ENCODE measurements around the gene VEZF1.

The VEZF1 gene, protein sequence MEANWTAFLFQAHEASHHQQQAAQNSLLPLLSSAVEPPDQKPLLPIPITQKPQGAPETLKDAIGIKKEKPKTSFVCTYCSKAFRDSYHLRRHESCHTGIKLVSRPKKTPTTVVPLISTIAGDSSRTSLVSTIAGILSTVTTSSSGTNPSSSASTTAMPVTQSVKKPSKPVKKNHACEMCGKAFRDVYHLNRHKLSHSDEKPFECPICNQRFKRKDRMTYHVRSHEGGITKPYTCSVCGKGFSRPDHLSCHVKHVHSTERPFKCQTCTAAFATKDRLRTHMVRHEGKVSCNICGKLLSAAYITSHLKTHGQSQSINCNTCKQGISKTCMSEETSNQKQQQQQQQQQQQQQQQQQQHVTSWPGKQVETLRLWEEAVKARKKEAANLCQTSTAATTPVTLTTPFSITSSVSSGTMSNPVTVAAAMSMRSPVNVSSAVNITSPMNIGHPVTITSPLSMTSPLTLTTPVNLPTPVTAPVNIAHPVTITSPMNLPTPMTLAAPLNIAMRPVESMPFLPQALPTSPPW

DNA sequence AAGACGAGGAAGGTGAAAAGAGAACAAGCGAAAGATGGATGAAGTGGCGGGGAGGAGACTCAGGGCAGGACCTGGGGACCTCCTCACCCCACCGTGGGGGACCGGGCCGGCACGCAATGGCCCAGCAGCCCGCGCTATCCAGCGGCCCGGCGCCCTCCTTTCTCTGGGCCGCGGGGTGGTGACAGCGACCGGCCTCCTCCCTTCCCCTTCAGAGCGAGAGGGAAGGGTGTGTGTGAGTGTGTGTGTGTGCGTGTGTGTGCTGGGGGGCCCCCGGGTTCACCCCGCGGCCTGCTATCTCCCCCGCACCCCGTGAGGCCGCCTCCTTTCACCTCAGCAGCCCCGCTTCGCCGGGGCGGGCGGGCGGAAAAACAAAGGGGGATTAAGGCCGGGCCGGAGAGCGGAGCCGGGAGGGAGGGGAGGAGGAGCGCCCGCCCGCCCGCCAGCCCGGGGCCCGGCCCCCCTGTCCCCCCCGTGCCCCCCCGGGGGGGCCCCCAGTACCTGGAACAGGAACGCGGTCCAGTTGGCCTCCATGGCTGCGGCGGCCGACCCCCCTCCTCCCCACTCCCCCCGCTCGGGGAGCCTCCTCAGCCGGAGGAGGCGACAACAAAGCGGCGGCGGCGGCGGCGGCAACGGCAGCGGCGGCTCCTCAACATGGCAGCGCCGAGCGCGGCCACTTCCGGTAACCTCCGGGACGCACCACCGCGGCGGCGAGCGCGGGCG, at the start of gene VEZF1:
Gene VEZF1 (minus strand): TSS at position 674 of the 720 bp plus-strand sequence. CDS start 143 bp downstream, at position 531.
- in situ Hi-C loops (cut with MboI; ENCODE audit: low sequenced_read_pairs) = no loop called here

DNA sequence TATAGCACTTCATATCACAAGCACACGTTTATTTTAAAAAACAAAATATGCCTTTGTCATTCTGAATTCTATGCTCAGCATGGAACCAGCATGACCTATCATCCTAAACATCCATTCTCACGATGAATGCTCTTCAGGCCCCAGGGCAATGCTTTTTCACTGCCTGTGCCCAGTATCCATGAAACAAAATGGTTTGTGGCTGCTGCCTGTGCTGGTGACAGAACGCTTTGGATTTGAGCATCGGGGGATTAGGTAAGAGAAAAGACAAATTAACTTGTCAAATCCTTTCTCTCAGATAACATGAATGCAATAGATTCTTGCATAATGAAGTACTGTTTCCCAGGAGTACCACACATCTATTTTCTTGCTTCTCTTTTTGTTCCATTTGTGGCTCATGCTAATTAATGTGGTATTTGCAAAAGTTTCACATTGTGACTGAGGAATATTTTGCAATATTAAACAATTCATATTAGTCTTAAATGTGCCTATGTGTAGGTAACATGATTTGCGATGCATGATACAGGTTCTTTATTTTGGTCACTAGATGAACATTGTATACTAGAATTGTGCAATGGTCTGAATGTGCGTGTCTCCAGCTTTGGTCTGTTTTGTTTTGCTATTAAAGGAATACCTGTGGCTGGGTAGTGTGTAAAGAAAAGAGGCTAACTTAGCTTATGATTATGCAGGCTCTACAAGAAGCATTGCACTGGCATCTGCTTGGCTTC, 44.8 kb upstream of the VEZF1 start:
- in situ Hi-C loops (cut with MboI; ENCODE audit: low sequenced_read_pairs) = no loop called here

DNA sequence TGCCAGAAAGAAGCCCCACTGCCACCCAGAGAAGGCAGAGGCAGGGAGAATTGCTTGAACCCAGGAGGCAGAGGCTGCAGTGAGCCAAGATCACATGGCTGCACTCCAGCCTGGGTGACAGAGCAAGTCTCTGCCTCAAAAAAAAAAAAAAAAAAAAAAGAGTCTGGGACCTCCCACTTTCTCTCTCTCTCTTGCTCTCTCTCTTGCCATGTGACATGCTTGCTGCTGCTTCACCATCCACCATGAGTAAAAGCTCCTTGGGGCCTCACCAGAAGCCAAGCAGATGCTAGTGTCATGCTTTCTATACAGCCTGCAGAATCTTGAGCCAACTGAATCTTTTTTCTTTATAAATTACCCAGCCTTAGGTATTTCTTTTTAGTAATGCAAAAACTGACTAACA, 40.5 kb upstream of the VEZF1 start:
- in situ Hi-C loops (cut with MboI; ENCODE audit: low sequenced_read_pairs) = no loop called here

DNA sequence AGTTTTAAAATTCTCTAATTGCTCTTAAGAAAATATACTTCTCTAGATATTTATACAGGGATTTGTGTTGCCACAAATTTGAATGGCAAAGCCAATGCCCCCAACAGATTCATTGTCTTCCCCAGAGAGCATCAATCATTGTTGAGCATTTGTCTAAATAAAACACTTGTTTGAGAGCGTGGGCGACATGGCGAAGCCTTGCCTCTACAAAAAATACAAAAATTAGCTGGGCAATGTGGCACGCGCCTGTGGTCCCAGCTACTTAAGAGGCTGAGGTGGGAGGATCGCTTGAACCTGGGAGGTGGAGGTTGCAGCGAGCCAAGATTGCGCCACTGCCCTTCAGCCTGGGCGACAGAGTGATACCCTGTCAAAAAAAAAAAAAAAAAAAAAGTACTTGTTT, 32.3 kb upstream of the VEZF1 start:
- in situ Hi-C loops (cut with MboI; ENCODE audit: low sequenced_read_pairs) = no loop called here

DNA sequence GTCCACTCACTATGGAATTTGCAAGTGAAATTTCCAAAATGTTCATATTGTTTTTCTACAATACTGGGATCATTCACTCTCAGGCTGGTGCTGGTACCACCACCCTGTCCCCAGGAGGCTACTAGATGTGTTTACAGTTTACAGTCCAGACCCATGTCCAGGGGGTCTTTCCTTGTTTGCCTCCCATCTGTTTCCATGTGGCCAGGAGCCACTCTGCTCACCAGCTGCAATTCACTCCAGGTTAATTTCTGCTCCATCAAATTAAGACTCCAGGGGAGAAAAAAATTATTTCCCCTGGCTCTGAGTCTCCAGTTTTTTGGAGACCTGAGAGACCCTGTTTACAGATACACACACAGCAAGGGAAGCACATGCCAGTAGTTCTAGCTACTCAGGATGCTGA, 31.5 kb upstream of the VEZF1 start:
- in situ Hi-C loops (cut with MboI; ENCODE audit: low sequenced_read_pairs) = no loop called here

DNA sequence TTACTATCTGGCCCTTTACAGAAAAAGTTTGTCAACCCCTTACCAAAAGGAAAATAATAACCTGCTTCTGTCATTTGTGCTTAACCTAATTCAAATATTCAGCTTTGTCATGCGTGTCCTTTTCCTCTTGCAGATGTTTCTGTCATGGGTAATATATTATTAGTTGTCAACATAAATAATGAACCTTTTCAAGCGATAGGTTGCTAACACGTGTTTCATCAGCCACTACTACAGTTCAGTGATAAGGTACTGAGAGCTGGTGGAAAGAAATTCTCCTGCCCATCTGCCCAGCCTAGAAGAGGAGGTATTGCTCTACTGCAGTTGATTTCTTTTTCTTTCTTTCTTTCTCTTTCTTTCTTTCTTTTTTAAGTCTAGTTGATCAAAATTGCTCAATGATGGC, 31.0 kb upstream of the VEZF1 start:
- in situ Hi-C loops (cut with MboI; ENCODE audit: low sequenced_read_pairs) = no loop called here

DNA sequence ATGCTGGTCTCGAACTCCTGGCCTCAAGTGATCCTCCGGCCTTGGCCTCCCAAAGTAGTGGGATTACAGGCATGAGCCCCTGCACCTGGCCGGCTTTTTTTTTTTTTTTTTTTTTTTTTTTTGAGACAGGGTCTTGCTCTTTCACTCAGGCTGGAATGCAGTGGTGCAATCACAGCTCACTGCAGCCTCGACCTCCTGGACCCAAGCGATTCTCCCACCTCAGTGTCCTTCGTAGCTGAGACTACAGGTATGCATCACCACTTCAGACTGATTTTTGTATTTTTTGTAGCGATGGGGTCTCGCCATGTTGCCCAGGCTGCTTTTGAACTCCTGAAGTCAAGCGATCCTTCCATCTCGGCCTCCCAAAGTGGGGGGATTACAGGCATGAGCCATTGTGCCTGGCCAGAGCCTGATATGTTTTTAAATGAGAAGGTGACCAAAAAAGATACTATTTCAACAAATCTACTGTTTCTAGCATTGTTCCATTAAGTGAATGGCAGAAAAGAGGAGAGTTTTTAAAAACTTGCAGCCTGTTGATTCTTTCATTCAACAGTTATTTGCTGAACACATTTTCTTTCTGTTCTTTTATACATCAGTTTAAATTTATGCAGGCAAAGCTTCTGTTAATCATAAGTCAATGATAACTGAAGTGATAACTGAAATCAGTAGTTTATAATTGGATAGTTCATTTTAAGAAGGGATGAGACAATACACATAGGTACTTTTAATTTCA, 22.2 kb upstream of the VEZF1 start:
- in situ Hi-C loops (cut with MboI; ENCODE audit: low sequenced_read_pairs) = no loop called here

DNA sequence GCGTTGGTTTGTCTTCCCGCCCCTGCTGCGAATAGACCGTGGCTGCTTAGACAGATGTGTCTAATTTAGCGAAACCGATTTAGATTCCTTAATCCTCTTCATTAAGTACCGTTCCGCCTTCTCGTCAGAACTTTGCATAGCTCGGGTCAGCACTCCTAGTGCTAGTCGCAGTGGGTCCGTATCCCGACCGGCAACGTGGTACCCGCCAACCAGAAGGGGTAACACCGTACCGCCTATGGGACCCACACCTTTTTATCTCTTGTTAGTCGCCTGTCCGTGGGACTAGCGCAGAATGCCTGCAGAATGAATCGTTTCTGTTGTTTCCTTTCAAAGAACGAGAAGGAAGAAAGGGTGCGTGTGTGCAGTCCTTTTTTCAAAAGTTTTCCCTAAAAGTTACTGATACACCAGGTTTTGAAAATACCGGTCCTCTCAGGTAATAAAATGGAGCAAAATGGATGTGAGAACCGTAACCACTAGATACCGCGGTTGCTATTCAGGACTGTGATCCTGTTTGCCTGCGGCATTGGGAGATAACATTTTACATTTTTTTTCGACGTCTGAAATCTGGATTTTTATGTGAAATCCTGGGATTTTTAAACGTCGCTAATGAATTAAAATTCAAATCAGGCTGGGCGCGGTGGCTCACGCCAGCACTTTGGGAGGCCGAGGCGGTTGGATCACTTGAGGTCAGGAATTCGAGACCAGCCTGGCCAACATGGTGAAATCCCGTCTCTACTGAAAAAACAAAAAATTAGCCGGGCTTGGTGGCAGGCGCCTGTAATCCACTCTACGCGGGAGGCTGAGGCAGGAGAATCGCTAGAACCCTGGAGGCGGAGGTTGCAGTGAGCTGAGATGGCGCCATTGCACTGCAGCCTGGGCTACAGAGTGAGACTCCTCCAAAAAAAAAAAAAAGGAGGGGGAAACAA, 20.0 kb upstream of the VEZF1 start:
- in situ Hi-C loops (cut with MboI; ENCODE audit: low sequenced_read_pairs) = loop anchor here (10.0 kb wide), 1 partner anchor 153 kb away; the partner anchor contains the start of gene MRPS23

DNA sequence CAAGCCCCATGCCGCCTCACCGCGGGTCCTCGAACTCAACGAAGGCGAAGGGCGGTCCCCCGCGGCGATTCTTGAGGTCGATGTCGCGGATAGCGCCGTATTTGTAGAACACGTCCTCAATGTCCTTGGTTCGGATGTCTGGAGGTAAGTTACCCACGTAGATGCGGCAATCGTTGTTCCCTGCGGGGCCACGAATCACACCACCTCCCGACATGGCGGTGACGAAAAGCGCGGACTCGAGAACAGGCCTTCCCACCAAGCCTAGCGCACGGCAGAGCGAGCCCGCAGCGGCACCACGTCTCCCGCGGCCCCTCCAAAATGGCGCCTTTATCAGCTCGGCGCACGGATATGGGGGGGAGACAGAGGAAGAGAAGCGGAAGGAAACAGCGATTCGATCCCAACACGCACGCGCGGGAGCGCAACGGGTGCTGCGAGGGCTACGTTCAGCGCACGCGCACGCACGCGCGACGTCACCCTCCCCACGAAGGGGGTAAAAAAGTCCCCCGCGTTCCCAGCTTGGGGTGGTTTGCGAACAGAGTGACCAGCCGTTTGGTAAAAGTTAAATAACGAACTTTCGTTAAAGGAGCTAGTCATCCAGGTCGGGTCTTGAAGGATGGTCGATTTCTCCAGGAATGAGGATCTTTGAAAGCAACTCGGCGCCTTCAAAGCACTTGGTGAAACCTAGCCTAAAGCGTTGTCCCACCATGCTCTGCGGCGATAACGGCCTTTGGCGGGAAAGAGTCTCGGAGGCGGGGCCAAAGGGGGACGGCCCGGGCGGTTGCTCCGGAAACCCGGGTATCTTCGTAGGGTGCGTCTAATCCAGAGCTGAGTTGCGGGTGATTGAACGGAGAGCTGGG, 19.1 kb upstream of the VEZF1 start, which contains the start of gene SRSF1:
Gene SRSF1 (minus strand): TSS at position 323 of the 857 bp plus-strand sequence. CDS start 109 bp downstream, at position 214.
- in situ Hi-C loops (cut with MboI; ENCODE audit: low sequenced_read_pairs) = loop anchor here (10.0 kb wide), 1 partner anchor 152 kb away; the partner anchor contains the start of gene MRPS23

DNA sequence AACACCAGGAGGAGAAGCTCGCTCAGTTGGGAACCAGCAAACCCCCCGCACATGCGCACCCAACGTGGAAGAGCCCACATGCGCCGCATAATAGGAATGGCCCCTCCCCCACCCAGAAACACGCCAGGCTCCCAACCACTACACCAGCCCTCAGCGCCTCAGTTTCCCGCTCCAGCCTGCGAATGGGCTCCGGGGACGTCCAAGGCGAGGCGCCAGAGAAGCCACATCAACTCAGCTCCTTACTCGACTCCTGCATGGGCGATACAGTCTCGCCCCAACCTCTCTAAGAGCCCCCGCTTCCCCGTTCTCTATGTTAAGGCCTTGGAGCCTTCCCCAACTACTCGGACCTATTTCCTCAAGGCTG, 18.5 kb upstream of the VEZF1 start:
- in situ Hi-C loops (cut with MboI; ENCODE audit: low sequenced_read_pairs) = loop anchor here (10.0 kb wide), 1 partner anchor 152 kb away; the partner anchor contains the start of gene MRPS23

DNA sequence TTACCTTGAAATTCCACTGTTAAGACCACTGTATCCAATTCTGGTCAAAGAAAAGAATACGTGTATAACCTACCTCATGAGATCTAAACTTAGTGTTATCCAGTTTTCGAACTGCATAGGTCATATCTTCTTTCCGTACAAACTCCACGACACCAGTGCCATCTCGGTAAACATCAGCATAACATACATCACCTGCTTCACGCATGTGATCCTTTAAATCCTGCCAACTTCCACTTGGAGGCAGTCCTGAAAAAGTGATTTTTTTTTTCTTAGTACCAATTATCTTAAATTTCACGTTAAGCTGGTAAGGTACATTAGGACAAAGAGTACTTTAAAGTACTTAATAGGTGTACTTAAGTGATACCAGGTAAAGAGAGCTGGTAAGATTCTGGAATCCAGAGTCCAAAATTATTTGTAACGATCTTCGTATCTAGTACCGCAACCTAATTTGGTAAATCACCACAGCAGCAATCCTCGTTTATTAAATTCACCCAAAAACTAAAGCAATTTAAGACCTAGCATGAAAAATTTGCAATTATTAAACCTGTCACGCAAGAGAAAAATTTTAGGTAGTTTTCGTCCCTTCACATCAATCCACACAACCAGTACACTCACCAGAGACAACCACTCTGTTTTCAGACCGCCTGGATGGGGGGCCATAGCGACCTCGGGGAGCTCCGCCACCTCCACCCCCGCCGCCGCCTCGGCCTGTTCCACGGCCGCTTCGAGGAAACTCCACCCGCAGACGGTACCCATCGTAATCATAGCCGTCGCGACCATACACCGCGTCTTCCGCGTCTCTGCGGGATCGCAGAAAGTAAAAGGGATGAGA, 17.9 kb upstream of the VEZF1 start:
- in situ Hi-C loops (cut with MboI; ENCODE audit: low sequenced_read_pairs) = loop anchor here (10.0 kb wide), 1 partner anchor 151 kb away; the partner anchor contains the start of gene MRPS23

DNA sequence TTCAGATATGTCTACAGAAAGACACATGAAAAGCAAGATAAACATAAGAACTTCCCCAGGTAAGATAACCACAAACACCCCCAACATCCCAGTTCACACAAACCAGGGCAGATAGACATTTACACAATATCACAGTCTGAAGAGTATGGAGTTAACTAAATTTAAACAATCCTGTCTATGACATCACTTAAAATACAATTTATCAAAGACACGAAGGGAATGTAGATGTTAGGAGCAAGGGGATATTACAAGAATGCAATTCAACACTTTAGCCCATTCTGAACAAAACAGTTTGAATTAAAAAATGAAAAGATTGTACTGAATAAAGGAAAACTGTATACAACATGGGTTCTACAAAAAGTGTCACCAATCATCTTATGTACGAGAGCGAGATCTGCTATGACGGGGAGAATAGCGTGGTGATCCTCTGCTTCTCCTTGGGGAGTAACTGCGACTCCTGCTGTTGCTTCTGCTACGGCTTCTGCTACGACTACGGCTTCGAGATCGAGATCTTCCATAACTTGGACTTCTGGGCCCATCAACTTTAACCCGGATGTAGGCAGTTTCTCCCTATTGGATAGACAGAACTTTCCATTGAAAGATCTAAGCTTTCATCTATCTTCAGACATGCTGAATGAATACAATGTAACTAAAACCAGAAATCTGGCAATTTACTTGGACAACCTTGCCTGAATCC, 17.1 kb upstream of the VEZF1 start:
- in situ Hi-C loops (cut with MboI; ENCODE audit: low sequenced_read_pairs) = loop anchor here (10.0 kb wide), 1 partner anchor 150 kb away; the partner anchor contains the start of gene MRPS23

DNA sequence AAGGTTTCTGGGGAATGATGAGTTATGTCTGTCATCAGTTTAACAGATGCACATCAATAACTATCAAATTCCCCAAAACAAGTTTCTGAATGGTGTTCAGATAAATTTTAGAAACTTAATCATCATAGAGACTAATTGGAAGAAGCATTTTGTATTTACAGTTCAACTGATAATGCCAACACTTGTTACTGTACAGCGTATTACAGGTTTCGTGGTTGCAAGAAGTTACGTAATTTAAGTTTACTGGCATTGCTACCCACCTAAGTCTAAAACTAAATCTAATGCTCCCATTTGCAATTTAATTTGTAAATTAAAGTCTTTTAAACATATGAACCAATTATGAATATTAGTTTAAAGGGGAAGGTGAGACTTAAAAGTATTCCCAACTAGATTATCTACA, 16.0 kb upstream of the VEZF1 start:
- in situ Hi-C loops (cut with MboI; ENCODE audit: low sequenced_read_pairs) = loop anchor here (10.0 kb wide), 1 partner anchor 149 kb away; the partner anchor contains the start of gene MRPS23

DNA sequence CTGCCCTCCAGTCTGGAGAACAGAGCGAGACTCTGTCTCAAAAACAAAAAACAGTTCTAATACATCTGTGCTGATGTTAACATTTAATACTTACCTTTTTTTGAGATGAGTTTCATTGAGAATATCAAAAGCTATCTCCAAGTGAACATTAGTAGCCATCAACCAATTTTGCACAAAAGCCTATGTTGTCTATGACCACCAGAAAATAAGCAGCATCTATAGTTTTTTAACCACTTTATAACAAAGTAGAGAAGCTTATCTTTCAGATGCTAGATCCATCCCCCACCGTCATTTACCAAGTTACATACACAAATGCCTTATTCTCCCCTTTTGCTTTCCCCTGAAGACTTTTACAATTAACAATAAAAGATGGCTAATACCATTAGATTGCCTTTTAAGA, 14.9 kb upstream of the VEZF1 start:
- in situ Hi-C loops (cut with MboI; ENCODE audit: low sequenced_read_pairs) = loop anchor here (10.0 kb wide), 1 partner anchor 148 kb away; the partner anchor contains the start of gene MRPS23

DNA sequence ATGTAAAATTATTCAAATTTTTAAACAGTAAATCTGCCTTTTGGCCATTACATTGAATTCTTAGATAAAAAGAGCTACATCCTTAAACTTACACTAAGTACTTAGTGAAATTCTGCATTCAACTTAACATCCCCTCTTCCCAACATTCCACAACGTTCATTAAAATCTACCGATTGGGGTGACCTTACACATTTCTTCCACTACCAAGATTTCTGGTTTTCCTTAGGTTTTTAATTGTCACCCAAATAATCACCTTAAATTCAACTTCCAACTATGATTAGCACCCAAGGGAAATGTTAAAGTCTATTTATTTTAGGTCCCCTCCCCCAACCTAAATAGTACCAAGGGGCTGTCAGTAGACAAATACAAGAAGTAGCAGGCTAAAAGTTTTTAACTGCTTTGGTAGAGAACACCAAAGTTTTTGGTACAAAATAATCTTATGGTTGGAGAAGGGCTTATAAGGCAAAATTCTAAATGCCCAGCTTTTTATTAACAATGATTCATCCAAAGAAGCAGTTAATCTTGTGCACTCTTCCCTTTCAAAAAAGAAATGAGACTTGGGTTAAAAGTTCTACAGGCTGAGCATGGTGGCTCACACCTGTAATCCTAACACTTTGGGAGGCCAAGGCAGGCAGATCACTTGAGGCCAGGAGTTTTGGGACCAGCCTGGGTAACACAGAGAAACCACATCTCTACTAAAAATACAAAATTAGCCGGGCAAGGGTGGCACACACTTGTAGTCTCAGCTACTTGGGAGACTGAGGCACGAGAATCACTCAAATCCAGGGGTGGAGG, 14.3 kb upstream of the VEZF1 start:
- in situ Hi-C loops (cut with MboI; ENCODE audit: low sequenced_read_pairs) = loop anchor here (10.0 kb wide), 1 partner anchor 148 kb away; the partner anchor contains the start of gene MRPS23

Measured in HL-60/S4 treated with retinoic acid at 250 ng/mL for 4 days and 3 days (cell line).